ENCODE measurements around the gene ALPG. TPM values are rescaled to one million over a fixed set of nuclear protein-coding genes. Genes with fewer than 3 reads are reported as not detected.
"Not testable (repeated sequence)": the region's sequence is repeated elsewhere in the genome, so short reads cannot be mapped to it uniquely, and the experiment has no call there.

Gene ALPG
- polyA plus RNA-seq, 1 donor from 2014 or later: not detected

GRCh38 chr2:232418466-232419244 is 12.0 kb downstream of the ALPG start:
- H3K36me3 Mint-ChIP-seq: peaks cover 3% of the 10 kb centered on the region
- H3K4me1 Mint-ChIP-seq: peaks cover 4 to 6% (median 5%) of the 10 kb centered on the region in 3 donors
- H3K9me3 Mint-ChIP-seq: peaks cover 2 to 6% (median 3%) of the 10 kb centered on the region in 3 donors
- peak overlapping the region in 3 of 4 donors; percentile 3 to 51 (median 25) for H3K4me3 Mint-ChIP-seq
- peaks cover 54% of the 10 kb centered on the region for H3K27me3 Mint-ChIP-seq
- H3K27ac Mint-ChIP-seq: no peak overlapping the region

DNA sequence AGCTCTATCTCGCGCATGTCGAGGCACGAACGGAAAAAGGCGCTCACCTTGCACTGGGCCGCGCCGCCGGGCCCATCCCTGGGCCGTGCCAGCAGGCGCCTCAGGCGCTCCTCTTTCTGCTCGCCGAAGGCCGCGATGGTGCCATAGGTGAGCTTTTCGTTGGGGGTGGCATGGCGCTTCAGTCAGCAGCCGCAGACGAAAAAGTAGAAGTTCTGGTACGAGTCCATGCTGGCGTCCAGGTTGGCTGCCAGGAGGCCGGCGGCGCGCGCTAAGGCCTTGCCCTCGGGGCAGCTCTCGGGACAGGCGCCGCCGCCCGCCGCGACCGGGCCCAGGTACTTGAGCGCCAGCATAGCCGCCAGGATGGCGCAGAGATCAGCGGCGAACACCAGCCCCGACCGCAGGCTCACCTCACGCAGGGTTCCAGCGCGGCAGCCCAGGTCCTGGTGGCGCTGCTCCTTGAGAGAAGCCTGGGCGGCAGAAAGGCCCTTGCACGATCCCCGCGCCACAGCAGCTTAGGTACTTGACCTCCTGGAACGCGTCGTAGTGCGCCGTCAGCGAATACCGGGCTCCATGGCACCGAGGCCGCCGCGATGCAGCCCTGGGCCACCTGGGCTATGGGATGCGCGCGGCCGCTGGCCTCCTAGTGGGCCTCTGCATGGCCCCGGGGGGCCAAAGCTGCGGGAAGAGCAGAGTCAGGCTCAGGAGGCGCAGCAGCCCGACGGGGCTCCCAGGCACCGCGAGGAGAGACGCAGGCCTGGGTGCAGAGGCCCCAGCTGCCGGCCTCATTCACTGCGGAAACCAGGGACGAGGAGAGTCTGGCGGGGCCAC is 12.8 kb downstream of the ALPG start:
- Mint-ChIP-seq H3K4me1 (peaks cover 4 to 6% (median 5%) of the 10 kb centered on the region in 3 donors), H3K27ac (no peak overlapping the region), H3K36me3 (peaks cover 3% of the 10 kb centered on the region), H3K4me3 (peak overlapping the region in 2 of 4 donors; percentile 12 to 51), H3K27me3 (peaks cover 51% of the 10 kb centered on the region), H3K9me3 (peaks cover 2 to 6% (median 3%) of the 10 kb centered on the region in 3 donors)

DNA sequence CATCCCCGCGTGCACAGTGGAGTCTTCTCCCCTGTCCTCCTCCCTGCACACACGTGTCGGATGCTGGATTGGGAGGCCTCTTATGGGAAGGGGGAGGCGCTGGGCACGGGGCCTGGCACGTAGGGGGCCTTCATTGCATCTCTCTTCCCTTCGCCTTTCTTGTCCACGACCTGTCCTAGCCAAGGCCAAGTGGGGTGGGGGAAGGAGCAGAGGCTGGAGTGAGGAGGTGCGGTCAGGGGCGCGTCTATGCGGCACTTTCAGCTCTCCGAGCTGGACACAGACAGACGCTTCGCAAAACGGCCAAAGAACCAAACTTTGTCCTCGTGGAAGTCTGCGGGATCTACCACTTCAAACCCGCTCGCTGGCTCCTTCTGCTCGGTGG is 13.4 kb downstream of the ALPG start:
- Mint-ChIP-seq H3K36me3 (peaks cover 3% of the 10 kb centered on the region), H3K9me3 (peaks cover 2 to 6% (median 3%) of the 10 kb centered on the region in 3 donors), H3K4me3 (peak overlapping the region in 1 of 4 donors; percentile 73), H3K4me1 (peaks cover 4 to 6% (median 5%) of the 10 kb centered on the region in 3 donors), H3K27ac (no peak overlapping the region), H3K27me3 (peaks cover 54% of the 10 kb centered on the region)

DNA sequence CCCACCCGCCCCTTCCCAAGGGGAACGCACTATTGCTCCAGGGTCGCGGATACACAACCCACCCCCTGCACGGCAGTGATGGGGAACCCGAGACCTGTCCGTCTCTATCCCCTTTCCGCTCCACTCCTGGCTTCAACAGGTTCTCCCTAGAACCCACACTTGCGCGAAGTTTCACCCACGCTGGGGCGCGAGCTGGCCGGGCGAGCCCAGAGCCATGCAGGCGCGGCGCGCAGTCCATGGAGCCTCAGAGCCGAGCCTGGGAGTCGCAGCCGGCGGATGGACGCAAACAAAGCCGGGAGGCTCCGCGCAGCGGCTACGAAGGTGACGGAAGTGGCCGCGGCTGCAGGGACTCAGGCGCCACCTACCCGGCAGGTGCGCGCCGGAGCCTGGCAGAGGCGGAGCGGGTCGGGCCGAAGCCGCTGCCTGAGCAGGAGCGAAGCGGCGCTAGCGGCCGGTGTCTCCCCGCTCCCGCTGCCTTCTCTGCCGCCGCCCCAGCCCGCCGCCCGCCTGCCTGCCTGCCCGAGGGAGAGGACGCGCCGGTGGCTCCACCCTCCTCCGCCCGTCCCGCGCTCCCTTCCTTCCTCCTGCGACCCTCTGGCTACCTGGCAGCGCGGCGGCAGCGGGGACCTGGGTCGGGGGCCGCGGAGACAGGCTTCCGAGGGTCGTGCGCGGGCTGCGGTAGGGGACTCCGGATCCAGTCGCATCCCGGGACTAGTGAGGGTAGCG is 14.0 kb downstream of the ALPG start:
- Mint-ChIP-seq H3K36me3 (peaks cover 3% of the 10 kb centered on the region), H3K27ac (no peak overlapping the region), H3K9me3 (peaks cover 2 to 6% (median 3%) of the 10 kb centered on the region in 3 donors), H3K4me1 (peaks cover 4 to 6% (median 5%) of the 10 kb centered on the region in 3 donors), H3K4me3 (peak overlapping the region in 1 of 4 donors; percentile 73), H3K27me3 (peaks cover 53% of the 10 kb centered on the region)

- peaks cover 4 to 6% (median 5%) of the 10 kb centered on the region in 3 donors for H3K4me1 Mint-ChIP-seq
- peak overlapping the region in 1 of 4 donors; percentile 49 for H3K4me3 Mint-ChIP-seq
- peaks cover 49% of the 10 kb centered on the region for H3K27me3 Mint-ChIP-seq
- H3K27ac Mint-ChIP-seq: no peak overlapping the region
- H3K36me3 Mint-ChIP-seq: peaks cover 3% of the 10 kb centered on the region
- peaks cover 2 to 6% (median 3%) of the 10 kb centered on the region in 3 donors for H3K9me3 Mint-ChIP-seq
Observed at GRCh38 chr2:232421189-232421785, 14.6 kb downstream of the ALPG start.

DNA sequence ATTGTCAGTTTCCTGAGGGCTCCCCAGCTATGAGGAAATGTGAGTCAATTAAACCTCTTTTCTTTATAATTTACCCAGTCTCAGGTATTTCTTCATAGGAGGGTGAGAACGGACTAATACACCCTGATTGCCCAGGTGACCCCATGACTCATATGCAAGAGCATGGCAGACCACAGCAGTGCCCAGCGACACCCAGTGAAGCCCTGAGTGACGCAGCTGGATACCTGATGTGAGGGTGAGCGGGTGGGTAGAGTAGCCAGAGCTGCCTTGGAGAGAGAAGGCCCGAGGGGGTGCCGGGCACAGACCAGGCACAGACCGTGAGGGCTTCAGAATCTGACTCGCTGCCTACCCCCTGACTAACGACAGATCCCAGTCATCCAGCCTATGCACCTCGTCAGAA is 15.4 kb downstream of the ALPG start:
- peak overlapping the region in 1 of 4 donors; percentile 49 for H3K4me3 Mint-ChIP-seq
- peaks cover 3% of the 10 kb centered on the region for H3K36me3 Mint-ChIP-seq
- no peak overlapping the region for H3K27ac Mint-ChIP-seq
- peaks cover 4 to 6% (median 5%) of the 10 kb centered on the region in 3 donors for H3K4me1 Mint-ChIP-seq
- H3K9me3 Mint-ChIP-seq: peaks cover 2 to 6% (median 3%) of the 10 kb centered on the region in 3 donors
- peaks cover 44% of the 10 kb centered on the region for H3K27me3 Mint-ChIP-seq

DNA sequence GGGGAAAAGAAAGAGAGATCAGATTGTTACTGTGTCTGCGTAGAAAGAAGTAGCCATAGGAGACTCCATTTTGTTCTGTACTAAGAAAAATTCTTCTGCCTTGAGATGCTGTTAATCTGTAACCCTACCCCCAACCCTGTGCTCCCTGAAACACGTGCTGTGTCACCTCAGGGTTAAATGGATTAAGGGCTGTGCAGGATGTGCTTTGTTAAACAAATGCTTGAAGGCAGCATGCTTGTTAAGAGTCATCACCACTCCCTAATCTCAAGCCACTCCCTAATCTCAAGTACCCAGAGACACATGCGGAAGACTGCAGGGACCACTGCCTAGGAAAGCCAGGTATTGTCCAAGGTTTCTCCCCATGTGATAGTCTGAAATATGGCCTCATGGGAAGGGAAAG is 16.4 kb downstream of the ALPG start:
- peaks cover 43% of the 10 kb centered on the region for H3K27me3 Mint-ChIP-seq
- not testable (repeated sequence) for H3K9me3 Mint-ChIP-seq, H3K4me1 Mint-ChIP-seq, H3K27ac Mint-ChIP-seq, H3K36me3 Mint-ChIP-seq, H3K4me3 Mint-ChIP-seq

GRCh38 chr2:232423407-232423806 is 16.8 kb downstream of the ALPG start:
- not testable (repeated sequence) for H3K4me1 Mint-ChIP-seq, H3K27ac Mint-ChIP-seq, H3K9me3 Mint-ChIP-seq, H3K4me3 Mint-ChIP-seq, H3K36me3 Mint-ChIP-seq
- H3K27me3 Mint-ChIP-seq: peaks cover 42% of the 10 kb centered on the region

DNA sequence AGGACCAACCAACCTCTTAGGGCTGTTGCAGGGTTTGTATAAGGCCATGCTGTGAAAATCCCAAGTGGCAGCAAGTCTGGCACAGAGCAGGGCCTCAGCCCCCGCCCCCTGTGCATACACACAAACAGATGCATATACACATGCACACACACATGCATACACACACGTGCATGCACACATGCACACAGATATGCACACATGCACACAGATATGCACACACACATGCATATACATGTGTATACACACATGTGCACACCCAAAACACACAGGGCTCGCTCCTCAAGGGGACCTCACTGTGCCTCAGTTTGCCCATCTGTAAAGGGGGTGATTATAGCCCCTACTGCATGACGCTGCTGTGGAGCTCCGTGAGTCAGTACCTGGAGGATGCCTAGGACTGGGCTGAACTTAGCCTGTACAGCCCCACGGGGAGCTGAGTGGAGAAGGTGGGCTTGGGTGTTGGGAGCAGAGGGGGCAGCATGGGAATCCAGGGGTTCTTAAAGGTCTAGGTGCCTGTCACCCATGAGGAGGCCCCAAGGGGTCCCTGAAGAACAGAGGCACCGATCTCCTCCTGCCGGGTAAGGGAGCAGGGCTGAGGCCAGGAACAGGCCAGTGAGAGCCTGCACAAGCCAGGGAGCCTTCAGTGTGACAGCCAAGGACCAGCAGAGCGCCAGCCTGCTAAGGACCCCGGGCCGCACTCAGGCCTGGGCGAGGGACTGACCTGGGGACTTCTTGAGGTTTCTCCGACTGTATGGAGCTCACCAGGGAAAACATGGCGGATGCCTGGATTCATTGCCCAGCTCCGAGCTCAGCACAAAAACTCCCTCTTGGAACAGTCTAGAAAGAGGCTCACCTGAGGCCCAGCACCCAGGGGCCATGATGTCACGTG is 25.3 kb downstream of the ALPG start:
- Mint-ChIP-seq H3K4me1 (no peaks in the 10 kb centered on the region), H3K36me3 (no peaks in the 10 kb centered on the region), H3K27ac (no peak overlapping the region), H3K9me3 (no peaks in the 10 kb centered on the region), H3K27me3 (peaks cover 6% of the 10 kb centered on the region), H3K4me3 (no peak overlapping the region)

GRCh38 chr2:232432598-232433184 is 26.0 kb downstream of the ALPG start:
- Mint-ChIP-seq H3K4me1 (no peaks in the 10 kb centered on the region), H3K27ac (no peak overlapping the region), H3K9me3 (no peaks in the 10 kb centered on the region), H3K36me3 (no peaks in the 10 kb centered on the region), H3K4me3 (no peak overlapping the region), H3K27me3 (peaks cover 6% of the 10 kb centered on the region)

- not testable (repeated sequence) for H3K27me3 Mint-ChIP-seq, H3K4me1 Mint-ChIP-seq, H3K36me3 Mint-ChIP-seq
Observed at GRCh38 chr2:232433622-232434021, 27.0 kb downstream of the ALPG start.

GRCh38 chr2:232434091-232434490 is 27.4 kb downstream of the ALPG start:
- Mint-ChIP-seq H3K27me3 (peaks cover 7% of the 10 kb centered on the region), H3K4me3 (no peak overlapping the region), H3K4me1 (no peaks in the 10 kb centered on the region), H3K36me3 (no peaks in the 10 kb centered on the region), H3K27ac (no peak overlapping the region), H3K9me3 (no peaks in the 10 kb centered on the region)

More at GRCh38 chr2:232433622-232434021, 27.0 kb downstream of the ALPG start:
- not testable (repeated sequence) for H3K27ac Mint-ChIP-seq, H3K9me3 Mint-ChIP-seq, H3K4me3 Mint-ChIP-seq

GRCh38 chr2:232434563-232435374 is 28.1 kb downstream of the ALPG start:
- Mint-ChIP-seq H3K36me3 (no peaks in the 10 kb centered on the region), H3K9me3 (no peaks in the 10 kb centered on the region), H3K27ac (peak overlapping the region in 1 of 3 donors; percentile 50), H3K4me3 (no peak overlapping the region), H3K4me1 (peaks cover 0 to under 1% (median 0%) of the 10 kb centered on the region in 3 donors), H3K27me3 (peaks cover 7% of the 10 kb centered on the region)

All from IgD-negative memory B cell (primary cell).